Dermis blood vessel endothelial cell (primary cell): ENCODE data around the gene RASA2. TPM values are rescaled to one million over a fixed set of nuclear protein-coding genes. Genes with fewer than 3 reads are reported as not detected.
"Not testable (repeated sequence)": the region's sequence is repeated elsewhere in the genome, so short reads cannot be mapped to it uniquely, and the experiment has no call there.

Experiments
- DNase-seq: peaks from one replicate; pipeline ENCODE4 v3.0.0; 2010
- total RNA-seq: library from RNA; depleted of rRNA; stranded (reverse); fragments of >200 nt; gene quantifications from 2 replicates; pipeline ENCODE4 v1.2.3, GENCODE V29; 2014

RASA2 gene
- total RNA-seq, 1 donor from 2014 or later: 15.3 TPM

- DNase-seq: no peak
Observed at GRCh38 chr3:141578202-141578973, 91.6 kb downstream of the RASA2 start.

DNA sequence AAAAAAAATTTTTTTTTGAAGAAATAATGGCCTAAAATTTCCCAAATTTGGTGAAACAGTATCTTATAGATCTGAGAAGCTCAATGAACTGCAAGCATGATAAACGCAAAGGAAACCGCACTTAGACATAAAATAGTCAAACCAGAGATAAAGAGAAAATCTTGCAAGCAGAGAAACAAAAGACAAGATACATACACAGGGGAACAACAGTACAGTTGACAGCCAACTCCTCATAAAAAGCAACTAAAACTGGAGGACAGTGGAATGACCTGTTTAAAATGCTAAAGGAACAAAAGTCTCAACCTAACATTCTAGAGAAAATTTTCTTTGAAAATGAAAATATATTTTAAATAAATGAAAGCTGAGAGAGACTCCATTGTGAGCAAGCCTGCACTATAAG, 107.5 kb downstream of the RASA2 start:
- no peak for DNase-seq

DNA sequence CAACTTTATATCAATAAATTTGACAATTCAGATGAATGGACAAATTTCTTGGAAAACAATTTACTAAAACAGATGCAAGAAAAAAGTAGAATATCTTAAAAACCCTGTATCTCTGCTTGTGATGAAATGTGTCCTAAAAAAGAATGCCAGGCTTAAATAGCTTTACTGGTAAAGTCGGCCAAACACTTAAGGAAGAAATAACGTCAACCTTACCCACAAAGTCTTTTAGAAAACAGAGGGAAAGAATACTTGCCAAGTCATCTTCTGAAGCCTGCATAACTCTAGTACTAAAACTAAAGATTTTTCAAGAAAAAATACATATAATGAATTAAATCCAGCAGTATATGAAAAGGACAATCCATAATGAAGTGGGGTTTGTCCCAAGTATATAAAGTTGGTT, 111.1 kb downstream of the RASA2 start:
- no peak for DNase-seq

GRCh38 chr3:141600331-141600730, 113.5 kb downstream of the RASA2 start:
- DNase-seq: no peak

GRCh38 chr3:141602706-141603105, 115.9 kb downstream of the RASA2 start:
- no peak for DNase-seq

GRCh38 chr3:141603473-141604035, 116.7 kb downstream of the RASA2 start:
- DNase-seq: no peak

DNA sequence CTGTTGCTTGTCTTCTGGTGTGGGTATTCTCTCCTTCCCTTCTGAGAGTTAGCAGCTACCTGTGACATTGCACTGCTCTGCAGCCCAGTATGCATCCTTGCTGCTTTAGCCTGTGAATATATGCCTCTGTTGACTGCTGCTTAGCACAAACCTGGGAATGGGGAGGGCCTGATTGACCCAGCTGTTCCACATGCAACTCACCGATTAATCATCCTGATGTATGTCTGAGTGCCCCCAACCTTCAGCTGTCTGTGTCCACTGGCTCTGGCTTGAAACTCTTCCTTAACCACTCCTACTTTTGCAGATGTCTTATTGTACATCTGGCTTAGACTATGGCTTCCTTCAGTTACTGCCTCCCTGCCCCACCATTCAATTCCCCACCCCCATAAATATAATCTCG, 119.1 kb downstream of the RASA2 start:
- no peak for DNase-seq

DNA sequence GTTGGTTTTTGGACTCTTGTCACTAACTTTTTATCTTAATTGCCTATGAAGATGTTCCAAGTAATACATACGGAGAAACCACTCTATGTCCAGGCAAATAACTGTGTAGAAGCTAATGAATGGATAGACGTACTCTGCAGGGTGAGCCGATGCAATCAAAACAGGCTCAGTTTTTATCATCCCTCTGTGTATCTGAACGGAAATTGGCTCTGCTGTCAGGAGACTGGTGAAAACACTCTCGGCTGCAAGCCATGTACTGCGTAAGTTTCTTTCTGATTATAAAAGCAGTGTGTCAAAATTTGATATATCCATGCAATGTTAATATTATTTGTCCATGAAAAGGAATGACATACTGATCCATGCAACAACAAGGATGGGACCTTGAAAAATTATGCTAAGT, 121.6 kb downstream of the RASA2 start:
- no peak for DNase-seq

DNA sequence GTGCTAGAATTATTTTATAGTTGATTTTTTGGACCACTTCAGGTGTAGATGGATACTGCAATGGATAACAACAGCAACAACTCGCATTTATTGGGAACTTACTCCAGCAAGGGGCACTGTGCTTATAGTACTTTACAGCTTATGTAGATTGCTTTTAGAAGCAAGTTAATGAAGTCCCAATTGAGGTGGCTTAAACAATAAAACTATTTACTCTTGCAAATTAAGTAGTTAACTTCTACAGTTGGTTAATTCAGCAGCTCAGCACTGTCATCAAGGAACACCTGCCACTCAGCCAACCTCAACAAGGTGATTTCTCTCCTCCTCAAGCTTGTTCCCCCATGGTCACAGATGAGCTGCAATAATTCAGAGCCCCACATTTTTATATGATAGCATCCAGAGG, 124.1 kb downstream of the RASA2 start:
- no peak for DNase-seq

DNA sequence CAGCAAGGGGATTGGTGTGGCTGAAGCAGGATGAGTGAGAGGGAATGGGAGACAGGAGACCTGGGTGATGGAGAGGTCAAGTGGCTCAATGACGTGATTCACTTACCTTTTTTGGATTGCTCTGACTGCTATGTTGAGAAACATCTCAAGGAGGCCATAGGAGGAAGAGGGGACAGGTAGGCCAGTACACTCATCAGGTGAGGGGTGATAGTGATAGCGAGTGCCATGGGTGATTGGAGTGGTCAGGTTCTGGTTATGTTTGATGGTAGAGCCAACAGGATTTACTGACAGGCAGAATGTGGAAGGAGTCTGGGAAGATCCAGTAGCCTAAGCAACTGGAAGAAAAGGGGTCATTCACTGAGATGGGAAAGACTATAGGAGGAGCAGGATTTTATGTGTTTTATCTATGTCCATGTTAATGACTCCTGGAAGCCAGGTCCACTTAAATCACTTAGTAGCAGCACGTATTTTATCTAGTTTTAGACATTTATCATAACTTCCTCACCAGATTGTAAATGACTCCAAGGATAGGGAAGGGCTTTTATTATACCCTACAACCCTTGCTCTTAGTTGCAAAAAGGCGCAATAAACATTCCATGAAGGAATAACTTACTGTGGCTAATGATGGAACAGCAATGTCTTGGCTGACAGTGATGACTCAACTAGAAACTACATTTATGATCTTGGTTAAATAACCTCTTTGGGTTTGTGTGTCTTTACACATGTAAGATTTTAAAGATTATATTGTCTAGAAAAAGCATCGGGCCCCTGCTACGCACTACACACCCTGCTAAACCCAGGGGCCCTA, 131.5 kb downstream of the RASA2 start:
- no peak for DNase-seq

- no peak for DNase-seq
Observed at GRCh38 chr3:141618938-141619337, 132.1 kb downstream of the RASA2 start.

- no peak for DNase-seq
Observed at GRCh38 chr3:141619450-141619849, 132.6 kb downstream of the RASA2 start.

- DNase-seq: no peak
Observed at GRCh38 chr3:141623691-141624090, 136.9 kb downstream of the RASA2 start.

- peak; percentile 40 for DNase-seq
Observed at GRCh38 chr3:141625506-141625905, 138.7 kb downstream of the RASA2 start.

- DNase-seq: not testable (repeated sequence)
Observed at GRCh38 chr3:141628334-141628733, 141.5 kb downstream of the RASA2 start.

DNA sequence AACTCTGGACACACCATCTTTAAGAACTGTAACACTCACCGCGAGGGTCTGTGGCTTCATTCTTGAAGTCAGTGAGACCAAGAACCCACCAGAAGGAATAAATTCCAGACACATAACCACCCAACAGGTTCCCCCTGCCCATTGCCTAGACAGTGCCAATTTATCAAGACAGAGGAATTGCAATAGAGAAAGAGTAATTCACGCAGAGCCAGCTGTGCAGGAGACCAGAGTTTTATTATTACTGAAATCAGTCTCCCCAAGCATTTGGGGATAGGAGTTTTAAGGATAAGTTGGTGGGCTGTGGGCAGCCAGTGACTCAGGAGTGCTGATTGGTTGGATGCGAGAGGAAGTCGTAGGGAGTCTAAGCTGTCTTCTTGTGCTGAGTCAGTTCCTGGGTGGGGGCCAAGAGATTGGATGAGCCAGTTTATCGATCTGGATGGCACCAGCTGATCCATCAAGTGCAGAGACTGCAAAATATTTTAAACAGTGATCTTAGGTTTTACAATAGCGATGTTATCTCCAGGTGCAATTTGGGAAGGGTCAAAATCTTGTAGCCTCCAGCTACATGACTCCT, 142.1 kb downstream of the RASA2 start:
- not testable (repeated sequence) for DNase-seq

DNA sequence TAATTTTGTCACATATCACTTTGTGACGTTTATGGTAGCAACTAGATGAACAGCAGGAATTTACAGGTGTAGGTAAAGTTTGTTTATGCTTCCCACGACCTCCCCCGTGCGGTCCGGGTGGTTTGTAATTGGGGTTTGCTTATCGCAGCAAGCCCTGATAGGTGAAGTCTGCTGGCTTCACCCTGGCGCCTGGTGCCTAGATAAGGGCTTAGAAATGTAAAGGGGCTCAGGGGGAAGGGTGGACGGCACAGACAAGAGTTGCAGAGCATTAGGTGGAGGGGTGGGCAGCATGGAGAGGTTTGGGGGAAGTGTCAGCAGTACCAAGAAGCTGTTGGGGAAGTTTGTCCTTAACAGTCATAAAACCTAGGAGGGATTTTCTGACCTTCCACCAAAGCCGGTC, 143.1 kb downstream of the RASA2 start:
- no peak for DNase-seq

GRCh38 chr3:141632779-141633374, 146.1 kb downstream of the RASA2 start:
- DNase-seq: no peak

- no peak for DNase-seq
Observed at GRCh38 chr3:141642215-141642614, 155.4 kb downstream of the RASA2 start.

GRCh38 chr3:141643391-141643790, 156.6 kb downstream of the RASA2 start:
- no peak for DNase-seq

- DNase-seq: no peak
Observed at GRCh38 chr3:141643796-141644195, 157.0 kb downstream of the RASA2 start.

GRCh38 chr3:141644931-141645330, 158.1 kb downstream of the RASA2 start:
- DNase-seq: peak; percentile 77
